ENCODE results near the gene FBXO27.

Gene FBXO27, protein sequence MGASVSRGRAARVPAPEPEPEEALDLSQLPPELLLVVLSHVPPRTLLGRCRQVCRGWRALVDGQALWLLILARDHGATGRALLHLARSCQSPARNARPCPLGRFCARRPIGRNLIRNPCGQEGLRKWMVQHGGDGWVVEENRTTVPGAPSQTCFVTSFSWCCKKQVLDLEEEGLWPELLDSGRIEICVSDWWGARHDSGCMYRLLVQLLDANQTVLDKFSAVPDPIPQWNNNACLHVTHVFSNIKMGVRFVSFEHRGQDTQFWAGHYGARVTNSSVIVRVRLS

GRCh38 chr19:39032063-39032918, at the start of gene FBXO27:
TSS of gene FBXO27 (minus strand) at chr19:39032549. CDS start at chr19:39032227, 322 bp downstream.
- no peak for TF ChIP-seq CTCF (IDR thresholded peaks at IDR 0.05; ENCODE audit: extremely low read depth, missing control alignments)
- DNase-seq (ENCODE audit: low spot score) = peak; percentile 34

- no peak for DNase-seq (ENCODE audit: low spot score)
- no peak for TF ChIP-seq CTCF (IDR thresholded peaks at IDR 0.05; ENCODE audit: extremely low read depth, missing control alignments)
These were observed 48.1 kb upstream of the FBXO27 start for GRCh38 chr19:39080431-39080830.

- no peak for DNase-seq (ENCODE audit: low spot score)
- no peak for TF ChIP-seq CTCF (IDR thresholded peaks at IDR 0.05; ENCODE audit: extremely low read depth, missing control alignments)
These were observed 46.3 kb upstream of the FBXO27 start for GRCh38 chr19:39078436-39079200.

DNA sequence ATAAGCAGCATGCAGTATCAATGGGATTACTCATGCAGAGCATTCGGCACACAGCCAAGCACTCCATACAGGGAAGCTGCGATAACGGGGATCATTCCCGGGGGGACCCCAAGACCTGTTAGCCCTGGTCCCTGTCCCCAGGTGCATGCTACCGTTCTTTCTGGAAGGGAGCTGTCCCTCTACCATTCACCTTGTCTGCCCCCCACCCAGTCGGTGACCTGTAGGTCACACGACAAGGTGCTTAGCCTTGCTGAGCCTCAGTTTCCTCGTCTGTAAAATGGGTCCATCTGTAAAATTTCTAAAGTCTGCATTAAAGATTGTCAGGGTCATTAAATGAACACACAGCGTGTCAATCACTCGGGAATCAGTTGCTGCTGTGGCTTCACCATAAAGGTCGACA, 45.0 kb upstream of the FBXO27 start:
- DNase-seq (ENCODE audit: low spot score) = no peak
- no peak for TF ChIP-seq CTCF (IDR thresholded peaks at IDR 0.05; ENCODE audit: extremely low read depth, missing control alignments)

DNA sequence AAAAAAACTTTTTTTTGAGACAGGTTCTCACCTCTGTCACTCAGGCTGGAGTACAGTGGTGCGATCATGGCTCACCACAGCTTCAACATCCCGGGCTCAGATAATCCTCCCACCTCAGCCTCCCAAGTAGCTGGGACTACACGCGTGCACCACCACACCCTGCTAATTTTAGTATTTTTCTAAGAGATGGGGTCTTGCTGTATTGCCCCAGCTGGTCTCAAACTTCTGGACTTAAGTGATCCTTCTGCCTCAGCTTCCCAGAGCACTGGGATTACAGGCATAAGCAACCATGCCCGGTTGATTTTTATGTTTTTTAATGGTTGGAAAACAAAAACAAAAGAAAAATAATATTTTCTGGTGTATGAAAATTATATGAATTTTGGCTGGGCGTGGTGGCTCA, 42.6 kb upstream of the FBXO27 start:
- no peak for TF ChIP-seq CTCF (IDR thresholded peaks at IDR 0.05; ENCODE audit: extremely low read depth, missing control alignments)
- no peak for DNase-seq (ENCODE audit: low spot score)

DNA sequence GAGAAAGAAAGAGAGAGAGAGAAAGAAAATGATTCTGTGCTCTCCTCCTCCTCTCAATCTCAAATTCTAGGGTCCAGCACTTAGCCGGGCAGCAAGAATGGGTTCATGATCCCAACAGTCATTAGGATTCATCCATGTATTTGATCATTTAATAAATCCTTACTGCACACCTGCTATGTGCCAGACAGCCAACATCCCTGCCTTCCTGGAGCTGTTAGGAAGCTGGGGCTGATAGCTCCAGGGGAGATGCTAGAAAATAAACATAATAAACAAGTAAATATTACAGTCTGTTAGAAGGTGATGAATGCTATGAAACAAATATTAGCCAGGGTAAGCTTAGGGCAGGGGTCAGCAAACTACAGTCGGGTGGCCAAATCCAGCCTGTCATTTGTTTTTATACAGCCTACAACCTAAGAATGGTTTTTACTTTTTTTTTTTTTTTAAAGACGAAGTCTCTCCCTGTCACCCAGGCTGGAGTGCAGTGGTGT, 41.9 kb upstream of the FBXO27 start:
- no peak for DNase-seq (ENCODE audit: low spot score)
- TF ChIP-seq CTCF (IDR thresholded peaks at IDR 0.05; ENCODE audit: extremely low read depth, missing control alignments) = no peak

Measured in GM20000 (cell line).